BJ (cell line): ENCODE measurements around the gene SMIM27. TPM values are rescaled to one million over a fixed set of nuclear protein-coding genes. Genes with fewer than 3 reads are reported as not detected.
"Not testable (repeated sequence)": the region's sequence is repeated elsewhere in the genome, so short reads cannot be mapped to it uniquely, and the experiment has no call there.

ENCODE experiments used
- CTCF ChIA-PET: fragments of 350-600 bp; formaldehyde crosslinking; extraction: SDS; loops from one replicate; lab custom pipeline; 2021; ENCODE audit warnings: antibody characterized with exemption, inconsistent platforms; lab: Yijun Ruan, JAX
- POLR2A ChIA-PET: fragments of 300-600 bp; sonication (Branson Sonifier 250); formaldehyde crosslinking; extraction: SDS; loops from one replicate; lab custom pipeline; 2021; ENCODE audit warnings: antibody characterized with exemption; lab: Charles Lee
- DNase-seq: peaks from one replicate; pipeline ENCODE4 v3.0.0-alpha.2; 2011; ENCODE audit warnings: low read depth
- H3K27me3 ChIP-seq: 2 replicates; pipeline ENCODE4 v1.6.0; 2011; ENCODE audit warnings: low read length; ENCODE audit not compliant: control insufficient read depth, insufficient read depth
- H3K36me3 ChIP-seq: 2 replicates; pipeline ENCODE4 v1.5.1; 2011; ENCODE audit warnings: low read length; ENCODE audit not compliant: control insufficient read depth, insufficient read depth
- H3K4me3 ChIP-seq: 2 replicates; pipeline ENCODE4 v1.5.1; 2011; ENCODE audit warnings: low read depth, mild to moderate bottlenecking, control low read depth, low read length
- polyA plus RNA-seq: library from polyadenylated mRNA; depleted of rRNA; stranded (reverse); fragments of >200 nt; gene quantifications from 2 replicates; pipeline ENCODE4 v1.2.3, GENCODE V29; 2011
- TF ChIP-seq, protein P1 (sequence below): IDR thresholded peaks from 2 replicates; pipeline ENCODE4 v1.5.1; 2011; ENCODE audit warnings: low read depth, mild to moderate bottlenecking, control low read depth, inconsistent platforms, low read length, moderate library complexity; ENCODE audit not compliant: insufficient read depth

SMIM27 gene
- polyA plus RNA-seq, 1 experiment: 7.6 TPM

DNA sequence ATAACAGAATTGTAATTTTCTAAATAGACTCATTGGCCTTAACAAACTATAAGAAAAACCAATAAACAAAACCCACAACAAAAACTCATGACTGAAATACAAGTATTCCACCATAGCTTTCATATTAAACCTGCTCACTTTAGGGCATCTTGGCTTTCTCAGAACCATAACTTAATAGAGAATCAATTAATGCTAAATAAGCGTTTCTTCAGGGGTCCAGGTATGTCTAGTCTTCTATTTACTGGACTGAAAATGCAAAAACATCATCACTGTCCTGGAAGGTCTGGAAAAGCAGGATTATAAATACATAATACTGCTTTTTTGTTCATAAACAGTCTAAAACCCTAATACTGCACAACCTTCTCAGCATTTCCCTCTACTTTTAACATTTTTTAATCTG lies 6.2 kb upstream of the SMIM27 start:
- TF ChIP-seq, protein P1, sequence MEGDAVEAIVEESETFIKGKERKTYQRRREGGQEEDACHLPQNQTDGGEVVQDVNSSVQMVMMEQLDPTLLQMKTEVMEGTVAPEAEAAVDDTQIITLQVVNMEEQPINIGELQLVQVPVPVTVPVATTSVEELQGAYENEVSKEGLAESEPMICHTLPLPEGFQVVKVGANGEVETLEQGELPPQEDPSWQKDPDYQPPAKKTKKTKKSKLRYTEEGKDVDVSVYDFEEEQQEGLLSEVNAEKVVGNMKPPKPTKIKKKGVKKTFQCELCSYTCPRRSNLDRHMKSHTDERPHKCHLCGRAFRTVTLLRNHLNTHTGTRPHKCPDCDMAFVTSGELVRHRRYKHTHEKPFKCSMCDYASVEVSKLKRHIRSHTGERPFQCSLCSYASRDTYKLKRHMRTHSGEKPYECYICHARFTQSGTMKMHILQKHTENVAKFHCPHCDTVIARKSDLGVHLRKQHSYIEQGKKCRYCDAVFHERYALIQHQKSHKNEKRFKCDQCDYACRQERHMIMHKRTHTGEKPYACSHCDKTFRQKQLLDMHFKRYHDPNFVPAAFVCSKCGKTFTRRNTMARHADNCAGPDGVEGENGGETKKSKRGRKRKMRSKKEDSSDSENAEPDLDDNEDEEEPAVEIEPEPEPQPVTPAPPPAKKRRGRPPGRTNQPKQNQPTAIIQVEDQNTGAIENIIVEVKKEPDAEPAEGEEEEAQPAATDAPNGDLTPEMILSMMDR: no peak
- ChIA-PET POLR2A (no interaction called here), CTCF (interaction anchor here (1.4 to 1.7 kb wide), 2 partner anchors 13 to 167 kb away, joined by 5 to 6 read pairs; no protein-coding TSS in a partner anchor)
- H3K4me3 ChIP-seq: no peak overlapping the region
- no peaks in the 10 kb centered on the region for H3K27me3 ChIP-seq
- DNase-seq: no peak
- no peaks in the 10 kb centered on the region; the same call in 1 of the 2 replicates for H3K36me3 ChIP-seq

DNA sequence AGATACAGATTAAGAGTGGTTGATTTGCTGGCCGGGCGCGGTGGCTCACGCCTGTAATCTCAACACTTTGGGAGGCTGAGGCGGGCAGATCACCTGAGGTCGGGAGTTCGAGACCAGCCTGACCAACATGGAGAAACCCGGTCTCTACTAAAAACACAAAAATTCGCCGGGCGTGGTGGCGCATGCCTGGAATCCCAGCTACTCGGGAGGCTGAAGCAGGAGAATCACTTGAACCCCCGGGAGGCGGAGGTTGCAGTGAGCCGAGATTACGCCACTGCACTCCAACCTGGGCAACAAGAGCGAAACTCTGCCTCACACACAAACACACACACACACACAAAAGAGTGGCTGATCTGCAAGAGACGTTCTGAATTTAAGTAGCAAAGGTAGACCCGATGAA lies 3.9 kb upstream of the SMIM27 start:
- DNase-seq, CTCF ChIA-PET, POLR2A ChIA-PET, H3K36me3 ChIP-seq, H3K4me3 ChIP-seq, H3K27me3 ChIP-seq: not testable (repeated sequence)

DNA sequence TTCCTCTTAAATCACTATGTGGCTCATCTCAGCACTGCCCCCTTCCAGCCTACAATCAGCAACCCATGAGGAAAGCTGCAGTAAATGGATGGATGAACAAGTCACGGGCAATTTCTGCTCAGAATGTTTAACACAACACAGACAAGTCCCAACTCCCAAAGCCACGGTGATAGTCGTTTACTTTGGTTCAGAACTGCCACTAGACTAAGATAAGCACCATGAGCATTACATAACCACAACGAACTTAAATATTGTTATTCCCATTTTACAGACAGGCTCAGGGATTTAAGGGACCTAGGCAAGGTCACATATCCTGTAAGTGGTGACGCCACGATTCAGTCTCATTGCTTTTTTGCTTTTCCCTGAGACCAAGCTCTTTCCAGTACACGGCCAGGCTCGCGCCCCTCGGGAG lies 2.0 kb upstream of the SMIM27 start:
- H3K27me3 ChIP-seq: no peaks in the 10 kb centered on the region
- no peaks in the 10 kb centered on the region for H3K36me3 ChIP-seq
- TF ChIP-seq, protein P1: peak; percentile 35
- DNase-seq: no peak
- POLR2A ChIA-PET: interaction anchor here (0.6 kb wide), 2 partner anchors 22 to 154 kb away, joined by 3 read pairs; no protein-coding TSS in a partner anchor
- peak overlapping the region; percentile 75 for H3K4me3 ChIP-seq
- CTCF ChIA-PET: interaction anchor here (0.9 to 4.2 kb wide), 7 partner anchors 9 to 443 kb away, joined by 3 to 22 read pairs (median 4); partner anchors contain the start of gene RIGI

DNA sequence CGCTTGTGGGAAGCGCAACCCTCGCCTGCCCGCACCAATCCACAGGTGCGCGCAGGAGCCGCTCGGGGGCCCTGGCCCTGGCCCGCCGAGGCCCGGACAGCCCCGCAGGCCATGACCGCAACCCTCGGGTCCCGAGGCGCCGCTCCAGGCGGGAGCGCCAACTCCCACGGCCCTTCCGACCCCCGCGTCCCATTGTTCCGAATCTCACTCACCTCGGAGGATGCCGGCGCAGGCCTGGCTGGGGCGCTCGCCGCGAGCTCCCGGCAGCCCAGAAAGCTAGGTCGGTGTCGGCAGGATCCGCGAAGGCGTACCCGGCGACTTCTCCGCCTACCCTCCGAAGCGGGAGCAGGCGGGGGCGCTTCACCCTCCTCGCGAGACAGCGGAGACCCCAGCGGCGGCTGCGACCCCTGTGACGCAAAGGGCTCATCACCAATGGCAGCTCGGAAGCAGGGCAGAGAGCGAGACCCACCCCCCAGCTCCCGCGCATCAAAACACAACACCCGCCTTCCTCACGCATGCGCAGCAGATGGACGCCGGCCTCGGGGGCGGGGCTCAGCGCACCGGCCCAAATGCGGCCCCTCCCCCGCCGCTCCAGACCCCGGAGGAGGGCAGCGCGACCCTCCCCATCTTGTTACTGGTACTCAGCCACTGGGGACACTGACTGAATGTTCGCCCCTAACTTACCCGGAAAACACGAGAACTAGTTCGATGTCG lies 1.4 kb upstream of the SMIM27 start:
- POLR2A ChIA-PET: interaction anchor here (0.6 kb wide), 3 partner anchors 21 to 193 kb away, joined by 3 to 24 read pairs (median 3); no protein-coding TSS in a partner anchor
- no peaks in the 10 kb centered on the region for H3K36me3 ChIP-seq
- peak; percentile 54 for DNase-seq
- TF ChIP-seq, protein P1: peak; percentile 25; the same call in 1 of the 2 replicates
- CTCF ChIA-PET: interaction anchor here (0.9 to 4.2 kb wide), 6 partner anchors 10 to 442 kb away, joined by 3 to 22 read pairs (median 4); partner anchors contain the start of gene RIGI
- peak overlapping the region; percentile 75 for H3K4me3 ChIP-seq
- H3K27me3 ChIP-seq: no peaks in the 10 kb centered on the region

DNA sequence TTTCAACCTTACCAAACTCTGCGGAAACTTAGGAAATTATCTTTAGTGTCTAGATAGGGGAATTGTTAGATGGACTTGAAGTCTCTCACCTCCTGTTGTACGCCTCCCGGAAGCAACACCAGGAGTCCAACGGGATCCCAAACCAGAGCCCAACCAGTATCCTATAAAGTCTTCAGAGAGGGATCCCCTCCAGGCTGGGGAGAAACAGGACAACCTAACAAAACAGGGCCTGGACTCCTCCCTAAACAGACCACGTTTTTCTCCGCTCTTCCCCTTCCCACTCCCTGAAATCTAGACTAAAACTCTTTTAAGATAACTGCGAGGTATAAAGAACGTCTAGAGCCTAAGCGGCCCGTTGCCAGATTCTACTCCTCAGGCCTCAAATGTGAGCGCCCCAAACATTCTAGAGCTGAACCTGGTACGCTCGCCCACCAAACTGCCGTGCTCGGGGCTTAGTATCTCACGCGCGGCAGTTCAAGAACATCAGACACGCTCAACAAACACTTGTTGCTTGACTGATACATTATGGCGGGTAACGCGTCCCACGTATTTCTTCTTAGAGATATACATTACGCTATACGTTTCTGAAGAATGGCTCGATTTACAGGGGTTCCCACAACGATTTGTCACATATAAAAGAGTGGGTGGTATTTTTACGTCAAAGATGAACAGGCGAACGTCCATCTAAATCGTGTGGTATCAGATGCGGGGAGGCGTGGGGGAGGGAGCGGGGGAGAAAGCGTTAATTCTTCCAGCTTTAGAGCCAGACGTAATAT lies 663 bp upstream of the SMIM27 start:
- no peak for DNase-seq
- ChIA-PET POLR2A (interaction anchor here (0.6 kb wide), 1 partner anchor 193 kb away, joined by 24 read pairs; no protein-coding TSS in a partner anchor), CTCF (interaction anchor here (0.7 to 4.2 kb wide), 5 partner anchors 11 to 172 kb away, joined by 3 to 22 read pairs (median 4); no protein-coding TSS in a partner anchor)
- TF ChIP-seq, protein P1: no peak
- Histone ChIP-seq H3K27me3 (no peaks in the 10 kb centered on the region), H3K4me3 (peak overlapping the region; percentile 75), H3K36me3 (no peaks in the 10 kb centered on the region)
